Measurements from ENCODE around the gene NR0B2.
"Not testable (repeated sequence)": the region's sequence is repeated elsewhere in the genome, so short reads cannot be mapped to it uniquely, and the experiment has no call there.

The NR0B2 gene

GRCh38 chr1:26888231-26888630, 25.5 kb downstream of the NR0B2 start:
- DNase-seq = no peak

GRCh38 chr1:26887125-26887524, 26.6 kb downstream of the NR0B2 start:
- peak; percentile 4 for DNase-seq

DNA sequence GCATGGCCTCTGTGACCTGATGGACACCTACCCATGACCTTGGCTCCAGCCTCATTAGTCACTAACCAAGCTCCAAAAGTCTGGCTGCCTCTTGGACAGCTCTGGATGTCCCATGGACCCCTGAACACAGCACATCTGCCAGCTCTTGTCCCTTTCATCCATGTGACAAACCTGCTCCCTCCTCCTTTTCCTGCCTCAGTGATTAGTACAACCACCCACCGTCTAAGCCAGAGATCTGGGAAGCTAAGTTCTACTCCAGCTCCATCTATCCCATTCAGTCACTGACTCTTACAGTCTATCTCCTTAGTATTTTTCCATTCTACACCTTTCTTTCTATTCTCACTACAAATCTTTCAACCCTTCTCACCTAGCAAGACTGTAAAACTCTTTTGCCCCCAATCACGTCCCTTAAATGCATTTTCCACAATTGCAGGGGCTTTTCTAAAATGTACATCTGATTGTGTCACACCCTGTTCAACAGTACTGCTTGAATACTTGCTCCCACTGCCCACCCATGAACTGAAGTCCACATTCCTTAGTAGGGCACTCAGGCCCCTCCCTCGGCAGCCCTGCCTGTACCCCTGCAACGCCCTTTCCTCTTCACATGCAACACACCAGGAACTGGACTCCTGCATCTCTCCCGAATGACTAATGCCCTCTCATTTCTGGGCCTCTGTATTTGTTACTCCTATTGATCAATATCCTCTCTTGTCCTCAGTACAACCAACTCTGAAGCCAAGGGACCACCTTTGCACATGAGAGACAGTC, 30.9 kb downstream of the NR0B2 start:
- no peak for DNase-seq

- DNase-seq = not testable (repeated sequence)
Measured at GRCh38 chr1:26881611-26882010, 32.2 kb downstream of the NR0B2 start.

DNA sequence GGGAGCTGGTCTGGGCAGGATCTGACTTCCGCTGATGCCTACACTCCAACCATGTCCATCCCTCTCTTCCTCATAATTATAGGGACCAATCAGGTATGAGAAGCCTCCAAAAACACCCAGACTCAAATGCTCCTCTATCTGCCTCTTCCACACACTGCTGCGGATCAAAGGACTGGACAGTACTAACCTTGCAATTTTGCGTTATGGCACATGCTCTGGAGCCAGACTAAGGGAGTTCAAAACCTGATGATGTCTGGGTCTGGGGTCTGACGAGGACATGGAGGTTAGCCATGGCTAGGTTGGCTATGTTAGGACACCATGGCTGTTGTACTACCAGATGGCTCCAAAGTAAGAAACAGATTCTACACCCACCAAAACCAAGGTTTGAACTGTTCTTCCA, 34.0 kb downstream of the NR0B2 start:
- DNase-seq = no peak

DNA sequence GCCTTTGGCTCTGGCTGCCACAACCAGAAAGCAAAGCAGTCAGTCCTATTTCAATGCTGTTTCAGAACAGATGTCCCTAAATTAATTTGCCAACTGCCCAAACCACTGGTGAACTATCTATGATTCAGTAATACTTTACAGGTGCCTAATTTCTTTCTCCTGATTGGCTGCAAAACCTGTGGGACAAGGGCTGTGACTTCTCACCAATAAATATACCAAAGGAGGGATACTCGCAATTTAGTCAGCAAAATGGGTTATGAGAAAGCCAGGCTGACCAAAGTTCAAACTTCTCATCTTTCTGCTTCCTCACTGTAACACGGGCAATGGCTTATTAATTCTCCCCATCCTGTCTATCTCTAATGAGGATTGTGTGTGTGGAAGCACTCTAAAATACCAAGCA, 36.4 kb downstream of the NR0B2 start:
- no peak for DNase-seq

DNA sequence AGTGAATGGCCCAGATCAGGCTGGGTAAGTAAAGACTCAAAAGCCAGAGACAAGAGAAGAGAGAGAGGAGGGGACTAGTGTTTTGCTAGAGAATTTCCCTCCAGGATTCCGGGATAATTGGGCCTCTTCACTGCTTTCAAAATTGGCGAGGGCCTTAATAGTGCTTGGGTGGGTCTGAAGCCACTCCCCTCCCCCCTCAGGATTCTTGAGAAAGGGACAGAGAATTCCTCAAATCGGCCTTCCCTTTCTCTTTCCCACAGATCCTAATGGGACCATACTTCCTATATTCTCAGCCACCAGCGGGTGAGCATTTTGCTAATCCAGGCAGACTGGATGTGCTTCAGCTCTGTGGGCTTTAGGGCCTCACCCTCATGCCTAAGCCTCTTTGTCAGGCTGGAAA, 38.9 kb downstream of the NR0B2 start:
- no peak for DNase-seq

DNA sequence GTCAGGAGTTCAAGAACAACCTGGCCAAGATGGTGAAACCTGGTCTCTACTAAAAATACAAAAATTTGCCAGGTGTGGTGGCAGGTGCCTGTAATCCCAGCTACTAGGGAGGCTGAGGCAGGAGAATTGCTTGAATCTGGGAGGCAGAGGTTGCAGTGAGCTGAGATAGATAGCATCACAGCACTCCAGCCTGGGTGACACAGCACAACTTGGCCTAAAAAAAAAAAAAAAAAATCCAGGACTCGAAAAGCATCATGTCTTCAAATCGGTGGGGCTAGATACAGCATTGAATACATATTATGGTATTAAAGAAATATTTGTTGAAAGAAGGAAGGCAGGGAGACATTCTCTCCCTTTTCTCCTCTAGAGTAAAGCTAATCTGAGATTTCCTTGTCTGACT, 40.7 kb downstream of the NR0B2 start:
- not testable (repeated sequence) for DNase-seq

DNA sequence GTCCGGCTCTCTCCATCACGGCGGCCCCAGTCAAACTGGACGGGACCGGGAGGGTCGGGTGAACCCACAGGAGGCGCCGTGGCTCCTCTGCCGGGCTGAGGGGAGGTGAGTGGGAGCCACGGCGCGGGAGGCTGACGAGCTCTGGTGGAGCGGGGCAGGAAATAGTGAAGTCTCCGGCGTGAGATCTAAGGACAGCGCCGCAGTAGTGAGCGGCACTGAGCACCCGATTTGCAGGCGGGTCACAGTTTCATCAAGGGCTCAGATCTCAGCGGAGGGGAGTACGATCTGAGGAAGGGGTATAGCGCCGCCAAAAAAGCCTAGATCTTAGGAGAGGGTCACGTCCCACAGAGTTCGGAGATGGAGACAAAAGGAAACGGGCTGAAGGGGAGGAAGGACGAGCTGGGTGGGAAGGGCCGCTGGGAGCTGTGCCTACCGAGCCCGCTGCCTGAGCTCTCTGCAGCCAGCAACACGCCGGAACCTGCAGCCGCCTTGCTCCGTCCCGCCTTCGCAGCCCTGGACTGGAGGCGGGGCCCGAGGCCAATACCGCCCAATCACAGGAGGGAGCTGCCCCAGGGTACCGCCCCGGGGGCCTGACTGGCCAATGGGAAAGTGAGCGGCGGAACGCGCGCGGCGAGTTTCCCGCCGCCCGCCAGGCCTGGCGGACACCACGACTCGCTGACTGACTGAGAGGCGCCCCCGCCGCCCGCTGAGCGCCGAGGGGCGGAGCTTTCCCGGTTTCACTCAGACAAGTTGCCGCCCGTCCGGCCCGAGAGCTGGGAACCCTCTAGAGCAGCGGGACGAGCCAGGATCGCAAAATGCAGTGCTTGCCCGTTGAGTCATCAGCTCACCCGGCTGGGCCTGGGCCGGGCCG, 48.9 kb downstream of the NR0B2 start:
- DNase-seq = peak; percentile 97

- DNase-seq = no peak
Measured at GRCh38 chr1:26863685-26864077, 50.1 kb downstream of the NR0B2 start.

DNA sequence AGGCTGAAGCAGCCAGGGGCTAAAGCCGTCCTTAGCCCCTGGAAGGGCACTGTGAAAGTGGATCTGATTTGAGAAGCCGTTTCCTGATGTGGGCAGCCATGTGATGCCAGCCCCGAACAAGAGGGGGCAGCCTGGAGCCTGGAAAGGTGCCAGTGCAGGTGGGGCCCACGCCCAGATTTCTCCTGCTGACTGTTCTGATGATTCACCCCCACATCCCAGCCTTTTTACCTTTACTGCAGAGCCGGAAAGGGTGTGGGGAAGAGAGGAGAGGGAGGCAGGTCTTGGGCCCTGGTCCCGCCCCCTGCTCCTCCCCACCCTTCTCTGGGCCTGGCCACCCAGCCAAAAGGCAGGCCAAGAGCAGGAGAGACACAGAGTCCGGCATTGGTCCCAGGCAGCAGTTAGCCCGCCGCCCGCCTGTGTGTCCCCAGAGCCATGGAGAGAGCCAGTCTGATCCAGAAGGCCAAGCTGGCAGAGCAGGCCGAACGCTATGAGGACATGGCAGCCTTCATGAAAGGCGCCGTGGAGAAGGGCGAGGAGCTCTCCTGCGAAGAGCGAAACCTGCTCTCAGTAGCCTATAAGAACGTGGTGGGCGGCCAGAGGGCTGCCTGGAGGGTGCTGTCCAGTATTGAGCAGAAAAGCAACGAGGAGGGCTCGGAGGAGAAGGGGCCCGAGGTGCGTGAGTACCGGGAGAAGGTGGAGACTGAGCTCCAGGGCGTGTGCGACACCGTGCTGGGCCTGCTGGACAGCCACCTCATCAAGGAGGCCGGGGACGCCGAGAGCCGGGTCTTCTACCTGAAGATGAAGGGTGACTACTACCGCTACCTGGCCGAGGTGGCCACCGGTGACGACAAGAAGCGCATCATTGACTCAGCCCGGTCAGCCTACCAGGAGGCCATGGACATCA, 50.7 kb downstream of the NR0B2 start, which contains the start of gene SFN:
SFN (plus strand) TSS at position 369 of the 904 bp plus-strand sequence; CDS start at position 433, 64 bp downstream.
- DNase-seq = no peak

DNA sequence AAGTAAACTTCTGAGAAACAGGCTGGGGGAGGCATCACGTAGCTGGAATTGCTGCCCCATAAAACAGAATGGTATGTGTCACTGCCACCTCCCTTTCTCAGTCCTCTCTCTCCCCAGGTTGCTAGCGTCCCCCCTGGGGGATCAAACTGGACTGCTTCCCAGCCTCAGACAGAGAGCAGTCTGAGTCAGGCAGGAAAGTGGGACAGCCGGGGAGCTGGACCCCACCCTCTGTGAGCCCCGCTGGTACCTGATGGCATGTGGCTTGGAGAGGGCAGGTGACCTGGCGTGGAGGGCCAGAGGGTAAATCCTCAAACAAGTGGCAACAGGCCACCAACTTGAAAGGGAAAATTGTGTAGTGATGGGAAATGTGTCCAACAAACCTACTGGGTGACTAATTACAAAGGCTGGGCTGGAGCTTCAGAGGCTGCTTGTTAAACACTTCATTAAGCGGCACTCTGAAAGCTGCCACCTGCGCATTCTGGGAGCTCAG, 51.8 kb downstream of the NR0B2 start:
- DNase-seq = no peak
